ENCODE measurements around the gene SSTR1.

SSTR1 gene

DNA sequence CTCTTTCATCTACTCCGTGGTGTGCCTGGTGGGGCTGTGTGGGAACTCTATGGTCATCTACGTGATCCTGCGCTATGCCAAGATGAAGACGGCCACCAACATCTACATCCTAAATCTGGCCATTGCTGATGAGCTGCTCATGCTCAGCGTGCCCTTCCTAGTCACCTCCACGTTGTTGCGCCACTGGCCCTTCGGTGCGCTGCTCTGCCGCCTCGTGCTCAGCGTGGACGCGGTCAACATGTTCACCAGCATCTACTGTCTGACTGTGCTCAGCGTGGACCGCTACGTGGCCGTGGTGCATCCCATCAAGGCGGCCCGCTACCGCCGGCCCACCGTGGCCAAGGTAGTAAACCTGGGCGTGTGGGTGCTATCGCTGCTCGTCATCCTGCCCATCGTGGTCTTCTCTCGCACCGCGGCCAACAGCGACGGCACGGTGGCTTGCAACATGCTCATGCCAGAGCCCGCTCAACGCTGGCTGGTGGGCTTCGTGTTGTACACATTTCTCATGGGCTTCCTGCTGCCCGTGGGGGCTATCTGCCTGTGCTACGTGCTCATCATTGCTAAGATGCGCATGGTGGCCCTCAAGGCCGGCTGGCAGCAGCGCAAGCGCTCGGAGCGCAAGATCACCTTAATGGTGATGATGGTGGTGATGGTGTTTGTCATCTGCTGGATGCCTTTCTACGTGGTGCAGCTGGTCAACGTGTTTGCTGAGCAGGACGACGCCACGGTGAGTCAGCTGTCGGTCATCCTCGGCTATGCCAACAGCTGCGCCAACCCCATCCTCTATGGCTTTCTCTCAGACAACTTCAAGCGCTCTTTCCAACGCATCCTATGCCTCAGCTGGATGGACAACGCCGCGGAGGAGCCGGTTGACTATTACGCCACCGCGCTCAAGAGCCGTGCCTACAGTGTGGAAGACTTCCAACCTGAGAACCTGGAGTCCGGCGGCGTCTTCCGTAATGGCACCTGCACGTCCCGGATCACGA, 2.2 kb downstream of the SSTR1 start:
- Histone ChIP-seq H3K27ac (no peak overlapping the region), H2AFZ (no peak overlapping the region), H3K9ac (no peak overlapping the region), H3K36me3 (ENCODE audit: control insufficient read depth, insufficient read depth, low read length) (no peaks in the 10 kb centered on the region), H3K27me3 (ENCODE audit: control insufficient read depth, insufficient read depth, low read length) (peaks cover 12% of the 10 kb centered on the region), H3K79me2 (no peaks in the 10 kb centered on the region), H3K9me3 (ENCODE audit: control insufficient read depth, low read length) (peaks cover 2% of the 10 kb centered on the region), H3K4me3 (ENCODE audit: low read depth, low read length) (no peak overlapping the region), H3K4me1 (no peaks in the 10 kb centered on the region), H3K4me2 (ENCODE audit: low read length) (peak overlapping the region; percentile 39)
- TF ChIP-seq, protein P1, sequence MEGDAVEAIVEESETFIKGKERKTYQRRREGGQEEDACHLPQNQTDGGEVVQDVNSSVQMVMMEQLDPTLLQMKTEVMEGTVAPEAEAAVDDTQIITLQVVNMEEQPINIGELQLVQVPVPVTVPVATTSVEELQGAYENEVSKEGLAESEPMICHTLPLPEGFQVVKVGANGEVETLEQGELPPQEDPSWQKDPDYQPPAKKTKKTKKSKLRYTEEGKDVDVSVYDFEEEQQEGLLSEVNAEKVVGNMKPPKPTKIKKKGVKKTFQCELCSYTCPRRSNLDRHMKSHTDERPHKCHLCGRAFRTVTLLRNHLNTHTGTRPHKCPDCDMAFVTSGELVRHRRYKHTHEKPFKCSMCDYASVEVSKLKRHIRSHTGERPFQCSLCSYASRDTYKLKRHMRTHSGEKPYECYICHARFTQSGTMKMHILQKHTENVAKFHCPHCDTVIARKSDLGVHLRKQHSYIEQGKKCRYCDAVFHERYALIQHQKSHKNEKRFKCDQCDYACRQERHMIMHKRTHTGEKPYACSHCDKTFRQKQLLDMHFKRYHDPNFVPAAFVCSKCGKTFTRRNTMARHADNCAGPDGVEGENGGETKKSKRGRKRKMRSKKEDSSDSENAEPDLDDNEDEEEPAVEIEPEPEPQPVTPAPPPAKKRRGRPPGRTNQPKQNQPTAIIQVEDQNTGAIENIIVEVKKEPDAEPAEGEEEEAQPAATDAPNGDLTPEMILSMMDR (IDR thresholded peaks at IDR 0.05), result no peak

DNA sequence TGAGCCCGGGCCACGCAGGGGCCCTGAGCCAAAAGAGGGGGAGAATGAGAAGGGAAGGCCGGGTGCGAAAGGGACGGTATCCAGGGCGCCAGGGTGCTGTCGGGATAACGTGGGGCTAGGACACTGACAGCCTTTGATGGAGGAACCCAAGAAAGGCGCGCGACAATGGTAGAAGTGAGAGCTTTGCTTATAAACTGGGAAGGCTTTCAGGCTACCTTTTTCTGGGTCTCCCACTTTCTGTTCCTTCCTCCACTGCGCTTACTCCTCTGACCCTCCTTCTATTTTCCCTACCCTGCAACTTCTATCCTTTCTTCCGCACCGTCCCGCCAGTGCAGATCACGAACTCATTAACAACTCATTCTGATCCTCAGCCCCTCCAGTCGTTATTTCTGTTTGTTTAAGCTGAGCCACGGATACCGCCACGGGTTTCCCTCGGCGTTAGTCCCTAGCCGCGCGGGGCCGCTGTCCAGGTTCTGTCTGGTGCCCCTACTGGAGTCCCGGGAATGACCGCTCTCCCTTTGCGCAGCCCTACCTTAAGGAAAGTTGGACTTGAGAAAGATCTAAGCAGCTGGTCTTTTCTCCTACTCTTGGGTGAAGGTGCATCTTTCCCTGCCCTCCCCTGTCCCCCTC, 3.0 kb downstream of the SSTR1 start:
- Histone ChIP-seq H3K27ac (no peak overlapping the region), H3K4me3 (ENCODE audit: low read depth, low read length) (no peak overlapping the region), H3K9ac (no peak overlapping the region), H3K9me3 (ENCODE audit: control insufficient read depth, low read length) (peaks cover 2% of the 10 kb centered on the region), H3K36me3 (ENCODE audit: control insufficient read depth, insufficient read depth, low read length) (no peaks in the 10 kb centered on the region), H3K4me1 (no peaks in the 10 kb centered on the region), H3K79me2 (no peaks in the 10 kb centered on the region), H3K4me2 (ENCODE audit: low read length) (peak overlapping the region; percentile 39), H3K27me3 (ENCODE audit: control insufficient read depth, insufficient read depth, low read length) (peaks cover 12% of the 10 kb centered on the region), H2AFZ (no peak overlapping the region)
- TF ChIP-seq, protein P1 (IDR thresholded peaks at IDR 0.05), result no peak

DNA sequence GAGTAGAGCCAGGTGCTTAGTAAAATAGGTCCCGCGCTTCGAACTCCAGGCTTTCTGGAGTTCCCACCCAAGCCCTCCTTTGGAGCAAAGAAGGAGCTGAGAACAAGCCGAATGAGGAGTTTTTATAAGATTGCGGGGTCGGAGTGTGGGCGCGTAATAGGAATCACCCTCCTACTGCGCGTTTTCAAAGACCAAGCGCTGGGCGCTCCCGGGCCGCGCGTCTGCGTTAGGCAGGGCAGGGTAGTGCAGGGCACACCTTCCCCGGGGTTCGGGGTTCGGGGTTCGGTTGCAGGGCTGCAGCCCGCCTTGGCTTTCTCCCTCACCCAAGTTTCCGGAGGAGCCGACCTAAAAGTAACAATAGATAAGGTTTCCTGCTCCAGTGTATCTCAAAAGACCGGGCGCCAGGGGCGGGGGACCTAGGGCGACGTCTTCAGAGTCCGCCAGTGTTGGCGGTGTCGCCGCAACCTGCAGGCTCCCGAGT, 3.6 kb downstream of the SSTR1 start:
- Histone ChIP-seq H3K79me2 (no peaks in the 10 kb centered on the region), H3K4me2 (ENCODE audit: low read length) (peak overlapping the region; percentile 39), H3K9ac (no peak overlapping the region), H3K27me3 (ENCODE audit: control insufficient read depth, insufficient read depth, low read length) (peaks cover 12% of the 10 kb centered on the region), H3K4me3 (ENCODE audit: low read depth, low read length) (no peak overlapping the region), H3K4me1 (no peaks in the 10 kb centered on the region), H2AFZ (no peak overlapping the region), H3K9me3 (ENCODE audit: control insufficient read depth, low read length) (no peaks in the 10 kb centered on the region), H3K36me3 (ENCODE audit: control insufficient read depth, insufficient read depth, low read length) (no peaks in the 10 kb centered on the region), H3K27ac (no peak overlapping the region)
- TF ChIP-seq, protein P1 (IDR thresholded peaks at IDR 0.05), result no peak

DNA sequence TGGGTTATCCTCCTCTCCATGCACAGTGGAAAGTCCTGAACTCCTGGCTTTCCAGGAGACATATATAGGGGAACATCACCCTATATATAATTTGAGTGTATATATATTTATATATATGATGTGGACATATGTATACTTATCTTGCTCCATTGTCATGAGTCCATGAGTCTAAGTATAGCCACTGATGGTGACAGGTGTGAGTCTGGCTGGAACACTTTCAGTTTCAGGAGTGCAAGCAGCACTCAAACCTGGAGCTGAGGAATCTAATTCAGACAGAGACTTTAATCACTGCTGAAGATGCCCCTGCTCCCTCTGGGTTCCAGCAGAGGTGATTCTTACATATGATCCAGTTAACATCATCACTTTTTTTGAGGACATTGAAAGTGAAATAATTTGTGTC, 4.4 kb downstream of the SSTR1 start:
- Histone ChIP-seq H3K4me3 (ENCODE audit: low read depth, low read length) (no peak overlapping the region), H3K9ac (no peak overlapping the region), H3K9me3 (ENCODE audit: control insufficient read depth, low read length) (no peaks in the 10 kb centered on the region), H3K79me2 (no peaks in the 10 kb centered on the region), H3K36me3 (ENCODE audit: control insufficient read depth, insufficient read depth, low read length) (no peaks in the 10 kb centered on the region), H2AFZ (no peak overlapping the region), H3K27me3 (ENCODE audit: control insufficient read depth, insufficient read depth, low read length) (peaks cover 12% of the 10 kb centered on the region), H3K27ac (no peak overlapping the region), H3K4me1 (no peaks in the 10 kb centered on the region), H3K4me2 (ENCODE audit: low read length) (no peak overlapping the region)
- TF ChIP-seq, protein P1 (IDR thresholded peaks at IDR 0.05), result no peak
